Measurements from ENCODE around the gene HOXD3.

GRCh38 chr2:176147800-176148496 is 9.2 kb upstream of the HOXD3 start:
- TF ChIP-seq EZH2 (IDR thresholded peaks at IDR 0.05): no peak
- TF ChIP-seq POLR2AphosphoS5 (IDR thresholded peaks at IDR 0.05; ENCODE audit: borderline replicate concordance, low read depth, low read length): no peak
- no peak for TF ChIP-seq FOXP2 (optimal IDR thresholded peaks at IDR 0.05; ENCODE audit: control extremely low read depth, extremely low read length, insufficient read depth)
